ENCODE measurements around the gene KCNA2.

DNA sequence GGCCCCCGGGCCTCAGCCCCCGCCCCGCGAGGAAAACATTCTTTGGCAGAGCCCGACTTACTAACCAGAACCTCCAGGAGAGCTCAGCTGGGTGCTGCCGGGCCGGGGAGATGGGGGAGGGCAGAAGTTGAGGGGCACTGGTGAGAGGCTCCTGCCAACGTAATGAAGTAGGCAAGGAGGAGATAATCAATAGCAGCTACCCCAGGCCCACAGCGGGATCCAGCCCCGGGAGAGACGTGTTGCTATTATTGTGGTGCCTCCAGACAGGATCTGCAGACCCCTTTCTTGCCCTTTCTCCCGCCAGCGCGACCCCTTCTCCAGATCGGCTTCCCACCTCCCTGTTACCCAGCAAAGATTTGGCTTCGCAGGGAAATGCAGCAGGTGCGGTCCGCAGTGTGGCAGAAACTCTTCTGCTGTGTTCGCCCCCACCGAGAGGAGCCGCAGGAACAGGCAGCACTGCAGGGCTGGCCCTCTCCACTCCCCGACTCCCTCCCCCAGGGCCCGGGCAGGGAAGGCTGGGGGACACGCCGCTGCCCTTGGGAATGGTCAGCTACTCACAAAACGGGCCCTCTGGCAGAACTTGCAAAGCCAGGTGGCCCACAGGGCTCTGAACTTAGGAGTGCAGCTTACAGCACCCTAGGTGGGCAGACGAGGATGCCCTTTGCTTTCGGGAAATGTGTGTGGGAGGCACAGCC, 1.5 kb upstream of the KCNA2 start:
- no peak for TF ChIP-seq POLR2A (IDR thresholded peaks at IDR 0.05; ENCODE audit: low read depth, low read length)
- TF ChIP-seq POLR2AphosphoS5 (IDR thresholded peaks at IDR 0.05; ENCODE audit: low read depth, low read length): no peak
- TF ChIP-seq TAF1 (IDR thresholded peaks at IDR 0.05; ENCODE audit: low read depth, low read length): no peak
- TF ChIP-seq SPI1 (IDR thresholded peaks at IDR 0.05; ENCODE audit: low read depth, low read length): no peak
- no peak for TF ChIP-seq POU2F2 (IDR thresholded peaks at IDR 0.05; ENCODE audit: low read depth, low read length)
- no peak for TF ChIP-seq PAX5 (IDR thresholded peaks at IDR 0.05; ENCODE audit: insufficient read depth, low read length, severe bottlenecking)
